ENCODE data around the gene MYPOP. TPM values are rescaled to one million over a fixed set of nuclear protein-coding genes. Genes with fewer than 3 reads are reported as not detected.

MYPOP gene
- total and polyA plus RNA-seq, 3 experiments from 2014 or later, result 0.46 to 5.8 (median 4.9) TPM

- Histone ChIP-seq H3K36me3 (ENCODE audit: insufficient read depth, low read length) (no peaks in the 10 kb centered on the region), H3K4me3 (ENCODE audit: low read length) (no peak overlapping the region), H3K27ac (ENCODE audit: low read depth, low read length) (no peak overlapping the region), H3K27me3 (ENCODE audit: insufficient read depth, low read length, poor library complexity, severe bottlenecking) (no peaks in the 10 kb centered on the region), H3K9me3 (ENCODE audit: low read length) (no peaks in the 10 kb centered on the region), H3K4me1 (ENCODE audit: insufficient read depth, low read length) (no peaks in the 10 kb centered on the region)
- POLR2A ChIA-PET, result no interaction called here
- no peak overlapping the region for H3K4me3 Mint-ChIP-seq
- H3K4me1 Mint-ChIP-seq, result no peaks in the 10 kb centered on the region
- H3K9me3 Mint-ChIP-seq, result no peaks in the 10 kb centered on the region
- peaks cover 0 to 3% (median 0%) of the 10 kb centered on the region in 3 donors for H3K36me3 Mint-ChIP-seq
- CTCF ChIA-PET, result no interaction called here
- no peak for DNase-seq
- peaks cover 8 to 28% of the 10 kb centered on the region in 2 donors for H3K27me3 Mint-ChIP-seq
- no peak overlapping the region for H3K27ac Mint-ChIP-seq
These were observed 16.3 kb upstream of the MYPOP start for GRCh38 chr19:45918721-45919120.

GRCh38 chr19:45917421-45918091, 15.1 kb upstream of the MYPOP start:
- Histone ChIP-seq H3K4me1 (ENCODE audit: insufficient read depth, low read length) (no peaks in the 10 kb centered on the region), H3K27ac (ENCODE audit: low read depth, low read length) (no peak overlapping the region), H3K27me3 (ENCODE audit: insufficient read depth, low read length, poor library complexity, severe bottlenecking) (no peaks in the 10 kb centered on the region), H3K4me3 (ENCODE audit: low read length) (no peak overlapping the region), H3K36me3 (ENCODE audit: insufficient read depth, low read length) (no peaks in the 10 kb centered on the region), H3K9me3 (ENCODE audit: low read length) (no peaks in the 10 kb centered on the region)
- Mint-ChIP-seq H3K4me3 (no peak overlapping the region), H3K4me1 (no peaks in the 10 kb centered on the region), H3K27me3 (peaks cover 11 to 38% of the 10 kb centered on the region in 2 donors), H3K36me3 (peaks cover 0 to 3% (median 0%) of the 10 kb centered on the region in 3 donors), H3K9me3 (no peaks in the 10 kb centered on the region), H3K27ac (no peak overlapping the region)
- POLR2A ChIA-PET, result no interaction called here
- CTCF ChIA-PET, result no interaction called here
- DNase-seq, result no peak

GRCh38 chr19:45913874-45914830, 11.7 kb upstream of the MYPOP start, which contains the start of gene NANOS2:
Gene NANOS2 (minus strand): TSS chr19:45914778. CDS start chr19:45914693, 85 bp downstream.
- Mint-ChIP-seq H3K4me1 (no peaks in the 10 kb centered on the region), H3K4me3 (peak within 1 kb of the TSS in 1 of 7 donors; percentile 63), H3K27ac (peak within 1 kb of the TSS in 1 of 8 donors; percentile 26), H3K36me3 (peaks cover 0 to 3% (median 0%) of the 10 kb centered on the region in 3 donors), H3K9me3 (peaks cover 0 to 2% (median 0%) of the 10 kb centered on the region in 5 donors), H3K27me3 (peaks cover 14 to 50% of the 10 kb centered on the region in 2 donors)
- no peaks in the 10 kb centered on the region for H3K9me3 ChIP-seq (ENCODE audit: low read length)
- no peak for DNase-seq
- no peaks in the 10 kb centered on the region for H3K27me3 ChIP-seq (ENCODE audit: insufficient read depth, low read length, poor library complexity, severe bottlenecking)
- POLR2A ChIA-PET, result no interaction called here
- H3K4me1 ChIP-seq (ENCODE audit: insufficient read depth, low read length), result no peaks in the 10 kb centered on the region
- CTCF ChIA-PET, result no interaction called here
- H3K4me3 ChIP-seq (ENCODE audit: low read length), result no peak within 1 kb of the TSS
- no peaks in the 10 kb centered on the region for H3K36me3 ChIP-seq (ENCODE audit: insufficient read depth, low read length)
- no peak within 1 kb of the TSS for H3K27ac ChIP-seq (ENCODE audit: low read depth, low read length)

- Mint-ChIP-seq H3K9me3 (peaks cover 0 to 2% (median 0%) of the 10 kb centered on the region in 5 donors), H3K4me1 (no peaks in the 10 kb centered on the region), H3K4me3 (no peak overlapping the region), H3K36me3 (peaks cover 0 to 3% (median 0%) of the 10 kb centered on the region in 3 donors), H3K27ac (no peak overlapping the region), H3K27me3 (peaks cover 8 to 51% of the 10 kb centered on the region in 2 donors)
- no peak overlapping the region for H3K27ac ChIP-seq (ENCODE audit: low read depth, low read length)
- DNase-seq, result no peak
- H3K4me1 ChIP-seq (ENCODE audit: insufficient read depth, low read length), result no peaks in the 10 kb centered on the region
- H3K36me3 ChIP-seq (ENCODE audit: insufficient read depth, low read length), result no peaks in the 10 kb centered on the region
- no peaks in the 10 kb centered on the region for H3K27me3 ChIP-seq (ENCODE audit: insufficient read depth, low read length, poor library complexity, severe bottlenecking)
- ChIA-PET CTCF (no interaction called here), POLR2A (no interaction called here)
- H3K9me3 ChIP-seq (ENCODE audit: low read length), result no peaks in the 10 kb centered on the region
- H3K4me3 ChIP-seq (ENCODE audit: low read length), result no peak overlapping the region
These were observed 8.9 kb upstream of the MYPOP start for GRCh38 chr19:45911291-45911690.

- POLR2A ChIA-PET, result no interaction called here
- Mint-ChIP-seq H3K4me3 (no peak overlapping the region), H3K4me1 (no peaks in the 10 kb centered on the region), H3K36me3 (no peaks in the 10 kb centered on the region), H3K9me3 (peaks cover 0 to 2% (median 0%) of the 10 kb centered on the region in 5 donors), H3K27me3 (peaks cover 7 to 42% of the 10 kb centered on the region in 2 donors), H3K27ac (no peak overlapping the region)
- Histone ChIP-seq H3K4me3 (ENCODE audit: low read length) (no peak overlapping the region), H3K9me3 (ENCODE audit: low read length) (no peaks in the 10 kb centered on the region), H3K36me3 (ENCODE audit: insufficient read depth, low read length) (no peaks in the 10 kb centered on the region), H3K4me1 (ENCODE audit: insufficient read depth, low read length) (no peaks in the 10 kb centered on the region), H3K27ac (ENCODE audit: low read depth, low read length) (no peak overlapping the region), H3K27me3 (ENCODE audit: insufficient read depth, low read length, poor library complexity, severe bottlenecking) (no peaks in the 10 kb centered on the region)
- no peak for DNase-seq
- CTCF ChIA-PET, result no interaction called here
These were observed 6.5 kb upstream of the MYPOP start for GRCh38 chr19:45908956-45909355.

- H3K4me1 Mint-ChIP-seq, result peaks cover 6 to 11% (median 8%) of the 10 kb centered on the region in 3 donors
- H3K4me3 ChIP-seq (ENCODE audit: low read length), result no peak overlapping the region
- peaks cover 3 to 25% of the 10 kb centered on the region in 2 donors for H3K27me3 Mint-ChIP-seq
- no peak overlapping the region for H3K27ac ChIP-seq (ENCODE audit: low read depth, low read length)
- no peaks in the 10 kb centered on the region for H3K36me3 ChIP-seq (ENCODE audit: insufficient read depth, low read length)
- peaks cover 8% of the 10 kb centered on the region for H3K4me1 ChIP-seq (ENCODE audit: insufficient read depth, low read length)
- peaks cover 0 to 2% (median 0%) of the 10 kb centered on the region in 5 donors for H3K9me3 Mint-ChIP-seq
- H3K9me3 ChIP-seq (ENCODE audit: low read length), result no peaks in the 10 kb centered on the region
- H3K27ac Mint-ChIP-seq, result no peak overlapping the region
- no peak overlapping the region for H3K4me3 Mint-ChIP-seq
- DNase-seq, result no peak
- H3K36me3 Mint-ChIP-seq, result peaks cover 0 to 8% (median 0%) of the 10 kb centered on the region in 3 donors
- POLR2A ChIA-PET, result no interaction called here
- CTCF ChIA-PET, result no interaction called here
- H3K27me3 ChIP-seq (ENCODE audit: insufficient read depth, low read length, poor library complexity, severe bottlenecking), result no peaks in the 10 kb centered on the region
These were observed 3.8 kb upstream of the MYPOP start for GRCh38 chr19:45906221-45906620.

- ChIA-PET CTCF (no interaction called here), POLR2A (interaction anchor here (0.7 kb wide), 1 partner anchor 188 kb away, joined by 3 read pairs; no protein-coding TSS in a partner anchor)
- H3K4me1 Mint-ChIP-seq, result peaks cover 16 to 22% (median 16%) of the 10 kb centered on the region in 3 donors
- no peak overlapping the region for H3K4me3 Mint-ChIP-seq
- Histone ChIP-seq H3K4me3 (ENCODE audit: low read length) (no peak overlapping the region), H3K9me3 (ENCODE audit: low read length) (no peaks in the 10 kb centered on the region), H3K4me1 (ENCODE audit: insufficient read depth, low read length) (peaks cover 16% of the 10 kb centered on the region), H3K27me3 (ENCODE audit: insufficient read depth, low read length, poor library complexity, severe bottlenecking) (no peaks in the 10 kb centered on the region), H3K36me3 (ENCODE audit: insufficient read depth, low read length) (no peaks in the 10 kb centered on the region), H3K27ac (ENCODE audit: low read depth, low read length) (no peak overlapping the region)
- peaks cover under 1 to 16% of the 10 kb centered on the region in 2 donors for H3K27me3 Mint-ChIP-seq
- peaks cover 0 to under 1% (median 0%) of the 10 kb centered on the region in 5 donors for H3K9me3 Mint-ChIP-seq
- H3K36me3 Mint-ChIP-seq, result peaks cover 0 to 14% (median 0%) of the 10 kb centered on the region in 3 donors
- DNase-seq, result no peak
- H3K27ac Mint-ChIP-seq, result no peak overlapping the region
These were observed 2.6 kb upstream of the MYPOP start for GRCh38 chr19:45905011-45905410.
